Small intestine (tissue), 7 donors: ENCODE results near the gene ARHGAP42. TPM values are rescaled to one million over a fixed set of nuclear protein-coding genes. Genes with fewer than 3 reads are reported as not detected.
"Not testable (repeated sequence)": the region's sequence is repeated elsewhere in the genome, so short reads cannot be mapped to it uniquely, and the experiment has no call there.

Experiments
- DNase-seq, 2 donors: peaks; one replicate each; pipeline versions ENCODE4 v3.0.0 to v3.0.0-alpha.2; 2013
- FAIRE-seq: peaks from 2 replicates; lab custom pipeline; 2012; peaks lifted over from hg19 to GRCh38; lab: Jason Lieb, UNC
- H3K27ac ChIP-seq, 3 donors: one replicate each; pipeline ENCODE4 v1.5.1; 2013; ENCODE audit warnings: low read length in 2 of 3, mild to moderate bottlenecking in 2 of 3, control low read depth in 1 of 3, inconsistent platforms in 1 of 3, low read depth in 1 of 3, moderate library complexity in 1 of 3
- H3K27me3 ChIP-seq, 3 donors: one replicate each; pipeline ENCODE4 v1.6.1; 2013; ENCODE audit warnings: low read length in 3 of 3, inconsistent platforms in 1 of 3; ENCODE audit not compliant: control insufficient read depth in 3 of 3, insufficient read depth in 3 of 3
- H3K36me3 ChIP-seq, 3 donors: one replicate each; pipeline ENCODE4 v1.6.1; 2013; ENCODE audit warnings: low read length in 3 of 3, inconsistent platforms in 1 of 3, low read depth in 1 of 3, mild to moderate bottlenecking in 1 of 3, moderate library complexity in 1 of 3; ENCODE audit not compliant: control insufficient read depth in 3 of 3, insufficient read depth in 2 of 3
- H3K4me1 ChIP-seq, 3 donors: one replicate each; pipeline ENCODE4 v1.6.1; 2013; ENCODE audit warnings: low read length in 2 of 3, inconsistent platforms in 1 of 3, low read depth in 1 of 3, mild to moderate bottlenecking in 1 of 3, moderate library complexity in 1 of 3; ENCODE audit not compliant: control insufficient read depth in 3 of 3, insufficient read depth in 2 of 3
- H3K4me3 ChIP-seq, 3 donors: one replicate each; pipeline ENCODE4 v1.5.1; 2013; ENCODE audit warnings: low read length in 3 of 3, control low read depth in 1 of 3, inconsistent platforms in 1 of 3, low read depth in 1 of 3, mild to moderate bottlenecking in 1 of 3, moderate library complexity in 1 of 3
- H3K9me3 ChIP-seq, 2 donors: one replicate each; pipeline ENCODE4 v1.6.1; 2013; ENCODE audit warnings: low read depth in 1 of 2, low read length in 1 of 2; ENCODE audit not compliant: control insufficient read depth in 2 of 2, insufficient read depth in 1 of 2
- WGBS, 3 donors: extraction: QIAGEN DNeasy Blood & Tissue Kit; methylation state at CpG; one replicate each; pipeline ENCODE4 v1.1.7; 2013; 5-methylcytosine and 5-hydroxymethylcytosine counted together
- polyA plus RNA-seq, 4 donors: library from polyadenylated mRNA; stranded (reverse) in 3 of 4; unstranded in 1 of 4; fragments of 200-250 nt in 3 of 4; fragments of 120-200 nt in 1 of 4; gene quantifications; one replicate each; pipeline versions ENCODE4 v1.2.1 to v1.2.3, GENCODE V29; 2013
- donor health status: healthy with polysubstance abuse.
- donor health status: control.
- donor health status: control.
- donor health status: Bipolar disorder and iron deficiency.
- donor health status: healthy.

Gene ARHGAP42
- polyA plus RNA-seq, 4 donors, result 4.3 to 17.0 (median 14.9) TPM

DNA sequence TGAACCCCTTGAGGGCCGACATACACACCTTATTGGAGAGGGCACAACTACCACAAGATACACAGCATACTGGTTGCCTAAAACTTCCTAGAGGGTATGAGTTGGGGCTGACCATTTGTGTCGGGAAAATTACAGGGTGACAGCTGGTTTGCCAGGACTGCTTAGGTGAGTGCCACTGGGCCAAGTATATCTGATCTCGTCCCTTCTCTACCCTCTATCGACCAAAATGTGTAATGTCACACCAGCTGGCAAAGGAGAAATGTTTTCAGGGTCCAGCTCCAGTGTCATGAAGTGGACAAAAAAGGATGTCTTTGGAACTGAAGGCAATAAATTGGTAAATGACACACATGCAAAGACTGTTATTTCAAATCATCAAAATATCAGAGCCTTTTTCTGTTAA is 316.4 kb downstream of the ARHGAP42 start:
- 76 to 82% (median 81%) methylated on average over 4 of the region's 4 CpGs for WGBS, 3 donors
- H3K27me3 ChIP-seq, result no peaks in the 10 kb centered on the region
- no peak overlapping the region for H3K27ac ChIP-seq
- no peaks in the 10 kb centered on the region for H3K36me3 ChIP-seq
- no peaks in the 10 kb centered on the region for H3K9me3 ChIP-seq
- no peaks in the 10 kb centered on the region for H3K4me1 ChIP-seq
- no peak for DNase-seq
- no peak for FAIRE-seq
- H3K4me3 ChIP-seq, result no peak overlapping the region

DNA sequence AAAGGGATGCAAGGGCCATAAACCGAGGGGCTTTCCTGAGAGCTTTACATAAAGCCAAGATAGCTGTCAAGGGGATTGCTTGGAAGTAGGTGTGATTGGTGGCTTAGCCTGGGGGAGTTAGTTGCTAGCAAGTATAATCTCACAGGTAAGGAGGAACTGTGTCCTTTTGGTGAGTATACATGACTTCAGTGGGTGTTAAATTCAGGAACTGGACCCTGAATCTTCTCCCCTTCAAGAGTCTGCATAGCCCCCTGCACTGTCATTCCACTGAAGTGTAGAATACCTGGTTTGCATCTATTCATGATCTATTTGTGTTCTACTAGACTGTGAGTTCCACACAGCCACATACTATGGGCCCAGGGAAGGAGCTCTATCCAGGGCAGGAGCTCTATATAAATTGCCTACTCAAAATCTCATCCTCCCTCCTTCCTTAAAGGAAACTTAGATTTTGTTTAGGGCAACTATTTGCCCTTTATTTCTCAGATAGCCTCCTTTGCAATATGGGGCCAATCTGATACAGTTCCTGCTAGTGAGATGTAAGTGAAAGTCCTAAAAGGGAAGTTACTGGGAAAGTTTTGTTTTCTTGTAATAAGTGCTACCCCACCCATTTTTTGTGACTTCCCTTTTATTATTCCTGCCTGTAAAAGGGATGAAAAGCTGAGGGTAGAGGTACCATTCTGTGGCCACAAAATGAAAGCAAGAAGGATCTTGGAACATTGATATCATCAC is 322.0 kb downstream of the ARHGAP42 start:
- Histone ChIP-seq H3K4me1 (no peaks in the 10 kb centered on the region), H3K36me3 (no peaks in the 10 kb centered on the region)
- 29 to 47% (median 40%) methylated on average over 1 of the region's 1 CpG for WGBS, 3 donors

DNA sequence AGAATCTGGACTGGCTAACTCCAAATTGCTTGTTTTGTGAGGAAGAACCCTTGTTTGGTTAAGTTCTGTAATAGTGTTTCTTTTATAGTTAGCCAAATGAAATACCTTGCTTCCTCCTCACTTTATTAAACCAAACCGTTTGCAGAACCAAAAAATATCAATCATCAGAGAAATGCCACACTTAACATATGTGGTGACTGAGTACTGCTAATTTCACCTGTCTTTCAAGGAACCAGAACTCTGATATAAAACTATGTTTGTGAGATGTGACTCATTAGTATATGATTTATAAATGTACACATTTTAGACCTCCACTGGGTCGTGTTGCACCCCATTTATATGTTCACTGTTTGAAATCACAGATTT is 322.6 kb downstream of the ARHGAP42 start:
- WGBS, 3 donors, result 6 to 33% (median 10%) methylated on average over 2 of the region's 2 CpGs
- H3K4me1 ChIP-seq, result no peaks in the 10 kb centered on the region
- no peaks in the 10 kb centered on the region for H3K27me3 ChIP-seq
- FAIRE-seq, result no peak
- H3K27ac ChIP-seq, result no peak overlapping the region
- no peaks in the 10 kb centered on the region for H3K36me3 ChIP-seq
- no peak overlapping the region for H3K4me3 ChIP-seq
- no peak for DNase-seq
- no peaks in the 10 kb centered on the region for H3K9me3 ChIP-seq

More for the DNA sequence above, 322.0 kb downstream of the ARHGAP42 start:
- H3K27ac ChIP-seq, result no peak overlapping the region
- FAIRE-seq (no peak), DNase-seq (no peak)
- no peak overlapping the region for H3K4me3 ChIP-seq
- no peaks in the 10 kb centered on the region for H3K9me3 ChIP-seq
- H3K27me3 ChIP-seq, result no peaks in the 10 kb centered on the region

DNA sequence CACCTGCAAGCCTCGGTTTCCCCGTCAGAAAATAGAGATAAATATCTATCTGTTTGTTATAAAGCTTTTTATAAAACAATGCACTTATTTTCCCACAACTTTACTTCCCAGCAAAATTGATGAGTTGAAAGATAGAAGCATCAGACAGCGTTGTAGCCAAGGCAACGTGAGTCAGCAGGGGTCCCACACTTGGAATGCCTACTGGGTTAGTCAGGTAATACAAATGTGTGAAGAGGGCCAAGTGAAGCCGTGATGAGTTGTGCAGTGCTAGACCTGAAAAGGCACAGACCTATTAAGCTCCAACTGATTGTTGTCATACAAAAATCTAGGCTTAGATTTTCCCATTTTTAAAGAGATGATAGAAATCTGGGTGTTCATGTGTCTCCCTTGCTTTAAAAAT is 323.8 kb downstream of the ARHGAP42 start:
- H3K36me3 ChIP-seq, result no peaks in the 10 kb centered on the region
- H3K9me3 ChIP-seq, result no peaks in the 10 kb centered on the region
- H3K27ac ChIP-seq, result no peak overlapping the region
- FAIRE-seq (no peak), DNase-seq (no peak)
- H3K4me3 ChIP-seq, result no peak overlapping the region
- WGBS, 3 donors, result 64 to 75% (median 67%) methylated on average over 5 of the region's 5 CpGs
- H3K4me1 ChIP-seq, result no peaks in the 10 kb centered on the region
- H3K27me3 ChIP-seq, result no peaks in the 10 kb centered on the region

DNA sequence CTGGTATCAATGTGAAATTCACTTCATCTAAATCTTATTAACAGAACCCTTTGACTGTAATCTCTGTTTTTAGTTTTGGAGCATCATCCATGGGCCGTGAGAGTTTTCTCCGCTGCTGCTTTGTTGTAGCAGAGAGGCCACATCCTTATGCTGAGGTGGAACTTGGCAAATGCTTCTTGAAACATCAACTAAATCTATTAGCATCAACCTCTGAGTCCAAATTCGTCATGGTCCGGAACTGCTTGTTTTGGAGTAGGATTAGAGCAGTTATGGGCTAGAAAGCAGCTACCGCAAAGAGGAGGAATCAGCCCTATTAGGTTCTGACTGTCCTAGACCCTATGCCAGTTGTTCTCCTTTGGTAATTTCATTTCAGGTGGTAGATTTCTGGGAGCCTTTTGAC is 324.8 kb downstream of the ARHGAP42 start:
- H3K27me3 ChIP-seq, result no peaks in the 10 kb centered on the region
- no peak for DNase-seq
- WGBS, 3 donors, result 87 to 88% (median 88%) methylated on average over 5 of the region's 5 CpGs
- H3K4me1 ChIP-seq, result no peaks in the 10 kb centered on the region
- H3K36me3 ChIP-seq, result no peaks in the 10 kb centered on the region
- H3K9me3 ChIP-seq, result no peaks in the 10 kb centered on the region
- H3K4me3 ChIP-seq, result no peak overlapping the region
- no peak for FAIRE-seq
- no peak overlapping the region for H3K27ac ChIP-seq

DNA sequence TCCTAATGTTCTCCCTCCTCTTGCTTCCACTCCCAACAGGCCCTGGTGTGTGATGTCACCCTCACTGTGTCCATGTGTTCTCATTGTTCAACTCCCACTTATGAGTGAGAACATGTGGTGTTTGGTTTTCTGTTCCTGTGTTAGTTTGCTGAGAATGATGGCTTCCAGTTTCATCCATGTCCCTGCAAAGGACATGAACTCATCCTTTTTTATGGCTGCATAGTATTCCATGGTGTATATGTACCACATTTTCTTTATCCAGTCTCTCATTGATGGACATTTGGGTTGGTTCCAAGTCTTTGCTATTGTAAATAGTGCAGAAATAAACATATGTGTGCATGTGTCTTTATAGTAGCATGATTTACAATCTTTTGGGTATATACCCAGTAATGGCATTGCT is 326.6 kb downstream of the ARHGAP42 start:
- not testable (repeated sequence) for H3K36me3 ChIP-seq

DNA sequence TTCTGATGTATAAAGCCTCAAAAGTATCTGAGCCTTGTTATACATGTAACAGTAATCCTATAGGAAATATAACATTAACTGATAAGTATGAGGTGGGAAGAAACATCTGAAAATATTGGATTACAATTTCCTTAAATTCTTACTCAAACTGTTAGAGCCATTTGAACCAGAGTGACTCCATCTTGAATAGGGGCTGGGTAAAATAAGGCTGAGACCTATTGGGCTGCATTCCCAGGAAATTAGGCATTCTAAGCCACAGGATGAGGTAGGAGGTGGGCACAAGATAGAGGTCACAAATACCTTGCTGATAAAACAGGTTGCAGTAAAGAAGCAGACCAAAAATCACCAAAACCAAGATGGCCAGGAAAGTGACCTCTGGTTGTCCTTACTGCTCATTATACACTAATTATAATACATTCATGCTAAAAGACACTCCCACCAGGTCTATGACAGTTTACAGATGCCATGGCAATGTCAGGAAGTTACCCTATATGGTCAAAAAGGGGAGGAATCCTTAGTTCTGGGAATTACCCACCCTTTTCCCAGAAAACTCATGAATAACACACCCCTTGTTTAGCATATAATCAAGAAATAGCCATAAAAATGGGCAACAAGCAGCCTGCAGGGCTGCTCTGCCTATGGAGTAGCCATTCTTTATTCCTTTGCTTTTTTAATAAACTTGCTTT is 327.7 kb downstream of the ARHGAP42 start:
- no peak for DNase-seq
- peaks cover 0 to 1% (median 0%) of the 10 kb centered on the region in 3 donors for H3K27me3 ChIP-seq
- H3K9me3 ChIP-seq, result no peaks in the 10 kb centered on the region
- no peak for FAIRE-seq
- no peak overlapping the region for H3K4me3 ChIP-seq
- no peaks in the 10 kb centered on the region for H3K36me3 ChIP-seq
- no peak overlapping the region for H3K27ac ChIP-seq
- no peaks in the 10 kb centered on the region for H3K4me1 ChIP-seq

More for the DNA sequence above, 326.6 kb downstream of the ARHGAP42 start:
- H3K4me3 ChIP-seq, H3K4me1 ChIP-seq, DNase-seq, H3K27me3 ChIP-seq, H3K27ac ChIP-seq, FAIRE-seq, H3K9me3 ChIP-seq: not testable (repeated sequence)

DNA sequence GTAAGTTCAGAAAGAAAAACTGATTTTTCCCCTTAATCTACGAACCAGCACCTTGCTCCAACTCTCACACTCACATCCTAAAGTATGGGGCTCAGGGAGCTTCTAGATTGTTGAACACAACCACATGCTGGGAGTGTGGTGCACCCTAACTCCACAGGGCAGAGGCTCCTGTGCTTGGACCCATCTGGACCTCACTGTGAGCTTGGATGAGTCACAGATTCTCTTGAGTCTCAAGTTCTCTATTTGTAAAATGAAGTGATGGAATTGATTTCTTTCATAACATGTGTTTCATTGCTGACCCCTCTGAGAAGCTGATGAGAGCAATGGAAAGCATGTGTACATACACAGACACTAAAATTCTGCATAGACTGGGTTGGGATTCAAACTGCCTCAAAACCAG is 332.8 kb downstream of the ARHGAP42 start:
- no peak overlapping the region for H3K27ac ChIP-seq
- peaks cover 0 to 2% (median 0%) of the 10 kb centered on the region in 3 donors for H3K27me3 ChIP-seq
- WGBS, 3 donors, result 62 to 75% (median 69%) methylated on average over 1 of the region's 1 CpG
- no peak for DNase-seq
- no peak overlapping the region for H3K4me3 ChIP-seq
- FAIRE-seq, result no peak
- H3K36me3 ChIP-seq, result no peaks in the 10 kb centered on the region
- H3K4me1 ChIP-seq, result no peaks in the 10 kb centered on the region
- no peaks in the 10 kb centered on the region for H3K9me3 ChIP-seq
